ENCODE data around the gene RPS19. TPM values are rescaled to one million over a fixed set of nuclear protein-coding genes. Genes with fewer than 3 reads are reported as not detected.

RPS19 gene
- 100 to 1,000 TPM; 653 to 927 (median 891) TPM for total RNA-seq

GRCh38 chr19:41859618-41860418 is at the start of gene RPS19:
RPS19 (plus strand) TSS chr19:41860255; CDS start chr19:41860775, 520 bp downstream.
- no peak for TF ChIP-seq CTCF (IDR thresholded peaks at IDR 0.05; ENCODE audit: low read depth)

GRCh38 chr19:41810301-41810700 is 49.8 kb upstream of the RPS19 start:
- TF ChIP-seq CTCF (IDR thresholded peaks at IDR 0.05; ENCODE audit: low read depth) = no peak

- TF ChIP-seq CTCF (IDR thresholded peaks at IDR 0.05; ENCODE audit: low read depth) = no peak
Measured at GRCh38 chr19:41811036-41811435, 49.0 kb upstream of the RPS19 start.

GRCh38 chr19:41811981-41812380 is 48.1 kb upstream of the RPS19 start:
- TF ChIP-seq CTCF (IDR thresholded peaks at IDR 0.05; ENCODE audit: low read depth) = no peak

- no peak for TF ChIP-seq CTCF (IDR thresholded peaks at IDR 0.05; ENCODE audit: low read depth)
Measured at GRCh38 chr19:41813911-41814310, 46.1 kb upstream of the RPS19 start.

GRCh38 chr19:41815301-41815700 is 44.8 kb upstream of the RPS19 start:
- no peak for TF ChIP-seq CTCF (IDR thresholded peaks at IDR 0.05; ENCODE audit: low read depth)

GRCh38 chr19:41816761-41817160 is 43.3 kb upstream of the RPS19 start:
- TF ChIP-seq CTCF (IDR thresholded peaks at IDR 0.05; ENCODE audit: low read depth) = no peak

All from subcutaneous adipose tissue (tissue), 4 donors.